Measurements from ENCODE around the gene ZNF480. TPM values are rescaled to one million over a fixed set of nuclear protein-coding genes. Genes with fewer than 3 reads are reported as not detected.

The ZNF480 gene
- total and polyA plus RNA-seq, 2 of the 13 experiments (the other 11 are each of a cell fraction or from before 2014, with no cell fraction given): 2.1 to 9.6 TPM

GRCh38 chr19:52248241-52248640 is 48.7 kb upstream of the ZNF480 start:
- no TSS peak for BruUV-seq (replicated peaks)
- intact Hi-C loops (cut with micrococcal nuclease; ENCODE audit: unreplicated experiment): no loop called here
- ChIA-PET CTCF (ENCODE audit: low intra/inter-chr PET ratio, low total read pairs) (interaction anchor here (1.2 to 1.3 kb wide), 2 partner anchors 217 to 500 kb away, joined by 4 to 9 read pairs; no protein-coding TSS in a partner anchor), POLR2A (no interaction called here)
- DNase-seq (ENCODE audit: low spot score): peak; percentile 40
- H3K27me3 ChIP-seq (ENCODE audit: control insufficient read depth in 1 of 2, insufficient read depth in 2 of 2, low read length in 2 of 2): no peaks in the 10 kb centered on the region
- no peaks in the 10 kb centered on the region for H3K4me1 ChIP-seq (ENCODE audit: insufficient read depth, low read length)
- H3K79me2 ChIP-seq (ENCODE audit: insufficient read depth, low read length): no peaks in the 10 kb centered on the region
- H3K4me3 ChIP-seq (replicated peaks in 1 of 3; ENCODE audit: insufficient read depth in 1 of 3, low read depth in 2 of 3, low read length in 3 of 3): no peak overlapping the region
- no peaks in the 10 kb centered on the region for H4K20me1 ChIP-seq (ENCODE audit: insufficient read depth, low read length)
- H3K9ac ChIP-seq (ENCODE audit: insufficient read depth, low read depth, low read length): no peak overlapping the region
- no peak overlapping the region for H2AFZ ChIP-seq (ENCODE audit: low read length)
- TF ChIP-seq STAG1 (CRISPR knock-in tag; IDR thresholded peaks at IDR 0.05) (peak; percentile 79), ZNF513 (CRISPR knock-in tag; conservative IDR thresholded peaks at IDR 0.05) (no peak), CTCF (CRISPR knock-in tag; IDR thresholded peaks at IDR 0.05) (peak; percentile 71), SMC3 (IDR thresholded peaks at IDR 0.05; ENCODE audit: low read length) (peak; percentile 42; the same call in 1 of the 2 replicates)
- in situ Hi-C loops (cut with HindIII; ENCODE audit: extremely low pct_ligation_motif_present, low pct_unique_long_range_greater_than_20kb): no loop called here
- no peaks in the 10 kb centered on the region for H3K36me3 ChIP-seq (replicated peaks in 1 of 2; ENCODE audit: control insufficient read depth in 1 of 2, insufficient read depth in 2 of 2, low read length in 2 of 2)
- H3K27ac ChIP-seq (ENCODE audit: extremely low read length, insufficient read depth, low read length): no peak overlapping the region
- peak; percentile 64 for ATAC-seq
- H3K9me3 ChIP-seq (ENCODE audit: low read length): peaks cover 5% of the 10 kb centered on the region; the same call in 1 of the 2 replicates
- H3K4me2 ChIP-seq (ENCODE audit: low read depth, low read length): no peak overlapping the region
- 42% methylated on average over 6 of the region's 6 CpGs for WGBS (ENCODE audit: low lambda C conversion rate)
- FAIRE-seq: no peak

- ATAC-seq: no peak
- H3K4me1 ChIP-seq (ENCODE audit: insufficient read depth, low read length): peaks cover 6% of the 10 kb centered on the region; the same call in 1 of the 2 replicates
- no peaks in the 10 kb centered on the region for H3K79me2 ChIP-seq (ENCODE audit: insufficient read depth, low read length)
- POLR2A ChIA-PET: no interaction called here
- peaks cover 6% of the 10 kb centered on the region; the same call in 1 of the 2 replicates for H3K9me3 ChIP-seq (ENCODE audit: low read length)
- DNase-seq (ENCODE audit: low spot score): no peak
- intact Hi-C loops (cut with micrococcal nuclease; ENCODE audit: unreplicated experiment) (no loop called here), in situ Hi-C loops (cut with HindIII; ENCODE audit: extremely low pct_ligation_motif_present, low pct_unique_long_range_greater_than_20kb) (no loop called here)
- CTCF ChIA-PET (ENCODE audit: low intra/inter-chr PET ratio, low total read pairs): no interaction called here
- BruUV-seq (replicated peaks): no TSS peak
- no peaks in the 10 kb centered on the region for H3K36me3 ChIP-seq (replicated peaks in 1 of 2; ENCODE audit: control insufficient read depth in 1 of 2, insufficient read depth in 2 of 2, low read length in 2 of 2)
- WGBS (ENCODE audit: low lambda C conversion rate): 80% methylated on average over 5 of the region's 5 CpGs
- H3K4me3 ChIP-seq (replicated peaks in 1 of 3; ENCODE audit: insufficient read depth in 1 of 3, low read depth in 2 of 3, low read length in 3 of 3): no peak overlapping the region
- no peak overlapping the region for H2AFZ ChIP-seq (ENCODE audit: low read length)
- no peak for FAIRE-seq
- H3K4me2 ChIP-seq (ENCODE audit: low read depth, low read length): no peak overlapping the region
- no peaks in the 10 kb centered on the region for H4K20me1 ChIP-seq (ENCODE audit: insufficient read depth, low read length)
- H3K27ac ChIP-seq (ENCODE audit: extremely low read length, insufficient read depth, low read length): no peak overlapping the region
- H3K9ac ChIP-seq (ENCODE audit: insufficient read depth, low read depth, low read length): no peak overlapping the region
- H3K27me3 ChIP-seq (ENCODE audit: control insufficient read depth in 1 of 2, insufficient read depth in 2 of 2, low read length in 2 of 2): no peaks in the 10 kb centered on the region
- no peak for TF ChIP-seq SMYD3 (CRISPR knock-in tag; IDR thresholded peaks at IDR 0.05)
- no peak for TF ChIP-seq ZNF556 (CRISPR knock-in tag; IDR thresholded peaks at IDR 0.05; ENCODE audit: borderline replicate concordance)
- TF ChIP-seq FOSL1 (CRISPR knock-in tag; IDR thresholded peaks at IDR 0.05; ENCODE audit: borderline replicate concordance): no peak
- no peak for TF ChIP-seq ZBTB21 (CRISPR knock-in tag; IDR thresholded peaks at IDR 0.05)
- no peak for TF ChIP-seq POLR2AphosphoS2 (IDR thresholded peaks at IDR 0.05; ENCODE audit: low read depth, low read length)
- no peak for TF ChIP-seq HNF1B (CRISPR knock-in tag; IDR thresholded peaks at IDR 0.05)
- no peak for TF ChIP-seq CEBPG (CRISPR knock-in tag; IDR thresholded peaks at IDR 0.05)
- TF ChIP-seq ZBTB8A (CRISPR knock-in tag; IDR thresholded peaks at IDR 0.05; ENCODE audit: borderline replicate concordance, low read depth): no peak
- no peak for TF ChIP-seq ARNT (IDR thresholded peaks at IDR 0.05)
Measured at GRCh38 chr19:52258426-52258825, 38.5 kb upstream of the ZNF480 start.

Data from HepG2 (cell line).